Esophagus muscularis mucosa (tissue), 4 donors: Measurements from ENCODE around the gene PDXK. TPM values are rescaled to one million over a fixed set of nuclear protein-coding genes. Genes with fewer than 3 reads are reported as not detected.

ENCODE experiments used
- DNase-seq: peaks from one replicate; pipeline ENCODE4 v3.0.0-alpha.2; 2017; ENCODE audit errors: extremely low spot score
- H3K27ac ChIP-seq, 4 donors: fragments of 200-600 bp; sonication (generic); replicated peaks in 1 of 4; 1 replicate in 3 of 4; 2 replicates in 1 of 4; pipeline ENCODE4 v1.5.1; 2016 to 2019; ENCODE audit warnings: mild to moderate bottlenecking in 1 of 4
- H3K27me3 ChIP-seq, 4 donors: fragments of 200-600 bp; sonication (generic); one replicate each; pipeline versions ENCODE4 v1.5.1 to v1.6.0; 2016 to 2019
- H3K36me3 ChIP-seq, 4 donors: fragments of 200-600 bp; sonication (generic); one replicate each; pipeline ENCODE4 v1.5.1; 2016 to 2019
- H3K4me1 ChIP-seq, 4 donors: fragments of 200-600 bp; sonication (generic); one replicate each; pipeline ENCODE4 v1.5.1; 2016 to 2019
- H3K4me3 ChIP-seq, 4 donors: fragments of 200-600 bp; sonication (generic); 1 replicate in 2 of 4; 2 replicates in 2 of 4; pipeline ENCODE4 v1.5.1; 2016 to 2019; ENCODE audit warnings: mild to moderate bottlenecking in 4 of 4, moderate library complexity in 1 of 4
- H3K9me3 ChIP-seq, 4 donors: fragments of 200-600 bp; sonication (generic); 1 replicate in 3 of 4; 2 replicates in 1 of 4; pipeline ENCODE4 v1.5.1; 2016 to 2019
- CTCF ChIP-seq, 3 experiments: fragments of 200-600 bp in 2 of 3; fragments of 450-650 bp in 1 of 3; sonication (generic) in 2 of 3; IDR thresholded peaks; one replicate each; pipeline ENCODE4 v1.5.1; 2017 to 2019; ENCODE audit warnings: antibody characterized with exemption in 3 of 3, mild to moderate bottlenecking in 2 of 3, moderate library complexity in 1 of 3
- EP300 ChIP-seq: sonication (generic); formaldehyde crosslinking; IDR thresholded peaks from one replicate; pipeline ENCODE4 v1.6.1; 2017; ENCODE audit warnings: antibody characterized with exemption
- POLR2A ChIP-seq: fragments of 450-650 bp; IDR thresholded peaks from one replicate; pipeline ENCODE4 v1.6.1; 2017; ENCODE audit warnings: antibody characterized with exemption, moderate library complexity, mild to moderate bottlenecking, low read depth
- POLR2AphosphoS5 ChIP-seq, 2 donors: sonication (generic); formaldehyde crosslinking; IDR thresholded peaks; one replicate each; pipeline ENCODE4 v1.6.1; 2017; ENCODE audit warnings: antibody characterized with exemption in 2 of 2
- WGBS: methylation state at CpG from one replicate; pipeline ENCODE4 v1.1.5; 2018; 5-methylcytosine and 5-hydroxymethylcytosine counted together
- intact Hi-C: fragments of 100-400 bp; cut with DNase I; formaldehyde crosslinking; loops from one replicate; pipeline ENCODE4 v1.15.1; 2023
- total RNA-seq, 4 donors: library from RNA; depleted of rRNA; stranded (reverse); fragments of >200 nt; gene quantifications; one replicate each; pipeline versions ENCODE4 v1.1.0 to v1.2.1, GENCODE V29; 2016

The PDXK gene
- total RNA-seq, 4 donors from 2014 or later = 22.4 to 40.9 (median 31.8) TPM

GRCh38 chr21:43750339-43751033 lies 31.6 kb downstream of the PDXK start:
- Histone ChIP-seq H3K27me3 (no peaks in the 10 kb centered on the region), H3K27ac (no peak overlapping the region), H3K36me3 (peaks cover 23 to 99% (median 97%) of the 10 kb centered on the region in 4 donors), H3K9me3 (no peaks in the 10 kb centered on the region), H3K4me3 (no peak overlapping the region), H3K4me1 (no peaks in the 10 kb centered on the region)
- DNase-seq = no peak
- TF ChIP-seq CTCF (IDR thresholded peaks at IDR 0.05) = no peak
- no peak for TF ChIP-seq EP300
- no peak for TF ChIP-seq POLR2AphosphoS5 (IDR thresholded peaks at IDR 0.05)
- no peak for TF ChIP-seq POLR2A
- WGBS = 90% methylated on average over 27 of the region's 28 CpGs
- intact Hi-C loops = no loop called here

- Histone ChIP-seq H3K27me3 (no peaks in the 10 kb centered on the region), H3K4me1 (peaks cover 0 to 3% (median under 1%) of the 10 kb centered on the region in 4 donors), H3K27ac (no peak overlapping the region), H3K4me3 (no peak overlapping the region), H3K9me3 (no peaks in the 10 kb centered on the region), H3K36me3 (peaks cover 35 to 99% (median 97%) of the 10 kb centered on the region in 4 donors)
- no peak for DNase-seq
- TF ChIP-seq POLR2AphosphoS5 (IDR thresholded peaks at IDR 0.05) (no peak), POLR2A (no peak), EP300 (no peak), CTCF (IDR thresholded peaks at IDR 0.05) (no peak)
- intact Hi-C loops = no loop called here
- WGBS = 90% methylated on average over 9 of the region's 31 CpGs
These were observed 33.1 kb downstream of the PDXK start for GRCh38 chr21:43751955-43752591.

GRCh38 chr21:43752758-43753438 lies 34.0 kb downstream of the PDXK start:
- Histone ChIP-seq H3K36me3 (peaks cover 35 to 98% (median 94%) of the 10 kb centered on the region in 4 donors), H3K27me3 (no peaks in the 10 kb centered on the region), H3K27ac (no peak overlapping the region), H3K9me3 (no peaks in the 10 kb centered on the region), H3K4me3 (no peak overlapping the region), H3K4me1 (peaks cover 0 to 11% (median 9%) of the 10 kb centered on the region in 4 donors)
- no peak for DNase-seq
- TF ChIP-seq EP300 (no peak), CTCF (IDR thresholded peaks at IDR 0.05) (no peak), POLR2A (no peak), POLR2AphosphoS5 (IDR thresholded peaks at IDR 0.05) (no peak)
- 84% methylated on average over 26 of the region's 28 CpGs for WGBS
- intact Hi-C loops = no loop called here

- H3K4me3 ChIP-seq = no peak overlapping the region
- no peaks in the 10 kb centered on the region for H3K27me3 ChIP-seq
- WGBS = 95% methylated on average over 9 of the region's 16 CpGs
- H3K36me3 ChIP-seq = peaks cover 35 to 94% (median 89%) of the 10 kb centered on the region in 4 donors
- no peak for TF ChIP-seq POLR2A
- no peak for TF ChIP-seq CTCF (IDR thresholded peaks at IDR 0.05)
- no peak for TF ChIP-seq EP300
- no peak for TF ChIP-seq POLR2AphosphoS5 (IDR thresholded peaks at IDR 0.05)
- peaks cover 0 to 15% (median 12%) of the 10 kb centered on the region in 4 donors for H3K4me1 ChIP-seq
- DNase-seq = no peak
- H3K27ac ChIP-seq = no peak overlapping the region
- intact Hi-C loops = no loop called here
- no peaks in the 10 kb centered on the region for H3K9me3 ChIP-seq
These were observed 34.5 kb downstream of the PDXK start for GRCh38 chr21:43753439-43753799.
